ENCODE data around the gene GATA3.

The GATA3 gene

DNA sequence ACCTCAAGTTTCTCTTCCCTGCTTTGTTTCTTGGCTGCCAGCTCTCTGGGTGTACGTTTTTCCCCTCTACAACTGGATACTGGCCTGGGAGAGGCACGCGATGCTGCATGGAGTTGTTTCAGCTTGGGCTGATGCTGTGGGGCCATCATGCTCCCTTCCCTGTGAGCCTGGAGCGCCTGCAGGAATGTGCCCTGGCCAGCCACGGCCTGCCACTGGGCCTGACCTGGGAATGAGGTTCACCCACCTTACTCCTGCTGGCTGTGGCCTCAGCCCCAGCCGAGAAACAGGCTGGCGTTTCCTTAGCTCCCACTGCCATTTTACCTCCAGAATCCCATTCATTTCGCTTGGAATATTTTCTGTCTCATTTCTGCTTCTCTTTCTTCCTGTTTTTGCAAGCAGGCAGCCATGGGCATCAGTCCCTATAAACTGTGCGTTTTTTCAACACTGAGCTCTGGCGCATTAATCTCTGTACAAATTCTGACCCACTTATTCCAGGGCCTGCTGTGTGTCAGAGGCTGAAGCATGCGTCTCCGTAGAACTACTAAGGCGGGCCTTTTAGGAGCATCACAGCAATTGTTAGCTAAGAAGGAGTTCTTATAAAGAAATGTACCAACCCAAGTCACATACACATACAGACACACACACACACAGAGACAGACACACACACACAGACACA is 57.9 kb downstream of the GATA3 start:
- no peak for TF ChIP-seq CTCF (IDR thresholded peaks at IDR 0.05; ENCODE audit: control insufficient read depth, extremely low read depth, insufficient read depth)
- DNase-seq (ENCODE audit: low read depth): no peak
- no peak overlapping the region for H3K4me3 ChIP-seq (ENCODE audit: low read depth, low read length)

- H3K4me3 ChIP-seq (ENCODE audit: low read depth, low read length): no peak overlapping the region
- no peak for DNase-seq (ENCODE audit: low read depth)
- TF ChIP-seq CTCF (IDR thresholded peaks at IDR 0.05; ENCODE audit: control insufficient read depth, extremely low read depth, insufficient read depth): no peak
Observed at GRCh38 chr10:8112942-8113442, 58.5 kb downstream of the GATA3 start.

DNA sequence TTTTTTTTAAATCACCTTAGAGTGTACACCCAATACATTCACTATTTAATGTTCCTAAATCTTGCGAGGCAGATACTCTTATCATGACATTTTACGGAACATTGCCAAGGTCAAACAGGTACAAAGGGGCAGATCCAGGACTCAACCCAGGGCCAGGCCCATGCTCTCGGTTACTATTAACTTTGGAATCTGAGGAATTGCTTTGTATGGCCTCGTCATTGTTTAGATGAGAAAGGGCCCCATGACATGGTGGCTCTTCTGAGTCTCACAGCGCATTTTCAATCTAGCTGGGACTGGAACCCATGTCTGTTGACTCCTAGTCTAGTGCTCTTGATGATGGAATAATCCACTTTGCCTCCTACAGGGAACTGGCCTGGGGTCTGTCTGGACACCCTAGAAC is 59.1 kb downstream of the GATA3 start:
- H3K4me3 ChIP-seq (ENCODE audit: low read depth, low read length): no peak overlapping the region
- no peak for TF ChIP-seq CTCF (IDR thresholded peaks at IDR 0.05; ENCODE audit: control insufficient read depth, extremely low read depth, insufficient read depth)
- no peak for DNase-seq (ENCODE audit: low read depth)

DNA sequence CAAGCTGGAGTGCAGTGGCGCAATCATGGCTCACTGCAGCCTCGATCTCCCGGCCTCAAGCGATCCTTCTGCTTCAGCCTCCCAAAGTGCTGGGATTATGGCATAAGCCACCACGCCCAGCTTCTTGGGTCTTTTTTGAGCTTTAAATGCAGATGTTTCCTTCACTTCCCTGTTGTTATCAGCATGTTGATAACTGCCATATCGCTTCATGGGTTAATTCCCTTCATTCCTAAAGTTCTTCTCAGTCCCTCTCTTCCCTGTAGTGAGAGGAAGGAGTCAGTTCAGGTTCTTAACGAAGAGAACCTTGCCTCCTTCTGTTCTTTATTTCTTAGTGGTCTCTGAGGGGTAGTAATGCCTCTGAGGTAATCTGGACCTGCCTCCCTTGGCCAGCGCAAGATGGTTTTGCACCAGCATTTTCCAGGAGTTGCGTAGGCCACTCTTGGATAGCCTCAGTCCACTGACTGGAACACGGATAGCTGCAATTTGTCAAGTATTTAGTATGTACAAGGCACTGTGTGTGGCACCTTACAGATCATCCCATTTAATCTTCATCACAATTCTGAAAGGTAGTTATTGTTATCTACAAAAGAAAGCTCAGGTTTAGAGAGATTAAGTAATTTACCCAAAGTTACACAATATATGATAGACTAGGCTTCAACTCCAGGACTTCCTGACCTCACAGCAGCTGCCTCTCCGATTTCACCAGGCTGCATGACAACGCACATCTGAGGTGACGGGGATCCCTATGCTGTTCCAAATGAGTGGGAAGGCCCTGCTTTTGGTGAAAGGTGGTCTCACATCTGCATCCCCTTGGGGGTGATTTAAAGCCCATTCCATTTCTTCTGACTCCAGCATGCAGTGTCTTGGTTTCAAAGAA is 60.5 kb downstream of the GATA3 start:
- H3K4me3 ChIP-seq (ENCODE audit: low read depth, low read length): no peak overlapping the region
- no peak for TF ChIP-seq CTCF (IDR thresholded peaks at IDR 0.05; ENCODE audit: control insufficient read depth, extremely low read depth, insufficient read depth)
- no peak for DNase-seq (ENCODE audit: low read depth)

- DNase-seq (ENCODE audit: low read depth): no peak
- no peak overlapping the region for H3K4me3 ChIP-seq (ENCODE audit: low read depth, low read length)
- TF ChIP-seq CTCF (IDR thresholded peaks at IDR 0.05; ENCODE audit: control insufficient read depth, extremely low read depth, insufficient read depth): no peak
Observed at GRCh38 chr10:8115618-8115980, 61.1 kb downstream of the GATA3 start.

GRCh38 chr10:8116474-8116873 is 62.0 kb downstream of the GATA3 start:
- TF ChIP-seq CTCF (IDR thresholded peaks at IDR 0.05; ENCODE audit: control insufficient read depth, extremely low read depth, insufficient read depth): no peak
- DNase-seq (ENCODE audit: low read depth): no peak
- no peak overlapping the region for H3K4me3 ChIP-seq (ENCODE audit: low read depth, low read length)
